Esophagus muscularis mucosa (tissue), 3 donors: ENCODE results near the gene GFOD1.

Experiments used
- POLR2A ChIP-seq: fragments of 450-650 bp; IDR thresholded peaks from one replicate; pipeline ENCODE4 v1.6.1; 2017; ENCODE audit warnings: antibody characterized with exemption, moderate library complexity, mild to moderate bottlenecking, low read depth
- TF ChIP-seq, protein P1 (sequence below), 3 experiments: fragments of 200-600 bp in 2 of 3; fragments of 450-650 bp in 1 of 3; sonication (generic) in 2 of 3; IDR thresholded peaks; one replicate each; pipeline ENCODE4 v1.5.1; 2017 to 2019; ENCODE audit warnings: antibody characterized with exemption in 3 of 3, mild to moderate bottlenecking in 2 of 3, moderate library complexity in 1 of 3

- TF ChIP-seq, protein P1, sequence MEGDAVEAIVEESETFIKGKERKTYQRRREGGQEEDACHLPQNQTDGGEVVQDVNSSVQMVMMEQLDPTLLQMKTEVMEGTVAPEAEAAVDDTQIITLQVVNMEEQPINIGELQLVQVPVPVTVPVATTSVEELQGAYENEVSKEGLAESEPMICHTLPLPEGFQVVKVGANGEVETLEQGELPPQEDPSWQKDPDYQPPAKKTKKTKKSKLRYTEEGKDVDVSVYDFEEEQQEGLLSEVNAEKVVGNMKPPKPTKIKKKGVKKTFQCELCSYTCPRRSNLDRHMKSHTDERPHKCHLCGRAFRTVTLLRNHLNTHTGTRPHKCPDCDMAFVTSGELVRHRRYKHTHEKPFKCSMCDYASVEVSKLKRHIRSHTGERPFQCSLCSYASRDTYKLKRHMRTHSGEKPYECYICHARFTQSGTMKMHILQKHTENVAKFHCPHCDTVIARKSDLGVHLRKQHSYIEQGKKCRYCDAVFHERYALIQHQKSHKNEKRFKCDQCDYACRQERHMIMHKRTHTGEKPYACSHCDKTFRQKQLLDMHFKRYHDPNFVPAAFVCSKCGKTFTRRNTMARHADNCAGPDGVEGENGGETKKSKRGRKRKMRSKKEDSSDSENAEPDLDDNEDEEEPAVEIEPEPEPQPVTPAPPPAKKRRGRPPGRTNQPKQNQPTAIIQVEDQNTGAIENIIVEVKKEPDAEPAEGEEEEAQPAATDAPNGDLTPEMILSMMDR (IDR thresholded peaks at IDR 0.05), result no peak
- TF ChIP-seq POLR2A, result no peak
These were observed 60.1 kb downstream of the GFOD1 start for GRCh38 chr6:13427316-13427715.
